OCI-LY7 (cell line): ENCODE data around the gene MOGAT3.

Experiments used
- CTCF ChIP-seq: fragments of 200-600 bp; sonication (generic); conservative IDR thresholded peaks from 2 replicates; pipeline ENCODE4 v1.5.1; 2014; ENCODE audit warnings: mild to moderate bottlenecking, antibody characterized with exemption, low read length, moderate library complexity, mixed read lengths
- EZH2phosphoT487 ChIP-seq: fragments of 200-600 bp; sonication (generic); IDR thresholded peaks from 2 replicates; pipeline ENCODE4 v1.6.1; 2018; ENCODE audit warnings: low read depth, borderline replicate concordance, mild to moderate bottlenecking, mixed run types, antibody characterized with exemption, low read length, moderate library complexity, mixed read lengths

GRCh38 chr7:101160910-101161309 lies 39.9 kb downstream of the MOGAT3 start:
- TF ChIP-seq CTCF (no peak), EZH2phosphoT487 (no peak)
